Stimulated activated CD4-positive, alpha-beta T cell treated with anti-CD3 and anti-CD28 coated beads, Interleukin-12 subunit alpha, Interleukin-12 subunit beta, amount 100 ng/mL, for 24 hours (primary cell): Measurements from ENCODE around the gene CD79A.

Experiments
- DNase-seq, 2 experiments: peaks; one replicate each; pipeline ENCODE4 v3.0.0-alpha.2; 2020; ENCODE audit warnings: low read depth in 2 of 2

The CD79A gene

GRCh38 chr19:41883821-41884733 is 7.0 kb downstream of the CD79A start:
- DNase-seq = peak; percentile 81 to 88

- DNase-seq = no peak
These were observed 10.0 kb downstream of the CD79A start for GRCh38 chr19:41886761-41887710.

- DNase-seq = peak; percentile 77 to 84
These were observed 10.8 kb downstream of the CD79A start for GRCh38 chr19:41887711-41888382.

- DNase-seq = no peak
These were observed 11.8 kb downstream of the CD79A start for GRCh38 chr19:41888926-41889325.

DNA sequence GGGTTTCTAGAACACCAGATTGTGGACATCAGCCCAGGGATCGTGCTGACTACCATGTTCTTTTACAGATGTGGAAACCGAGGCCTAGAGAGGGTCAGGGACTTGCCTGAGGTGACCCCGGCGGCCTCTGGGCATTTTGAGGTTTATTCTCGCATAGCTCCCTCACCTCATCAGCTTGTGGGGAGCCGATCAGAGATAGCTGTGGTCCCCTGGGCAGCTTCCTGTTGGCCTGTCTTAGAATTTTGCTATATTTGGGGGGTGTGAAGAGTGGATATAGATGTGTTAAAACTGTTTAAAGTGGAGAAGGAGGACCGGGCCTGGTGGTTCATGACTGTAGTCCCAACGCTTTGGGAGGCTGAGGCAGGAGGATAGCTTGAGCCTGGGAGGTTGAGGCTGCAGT is 12.8 kb downstream of the CD79A start:
- DNase-seq = no peak

GRCh38 chr19:41890936-41891335 is 13.9 kb downstream of the CD79A start:
- DNase-seq = no peak

DNA sequence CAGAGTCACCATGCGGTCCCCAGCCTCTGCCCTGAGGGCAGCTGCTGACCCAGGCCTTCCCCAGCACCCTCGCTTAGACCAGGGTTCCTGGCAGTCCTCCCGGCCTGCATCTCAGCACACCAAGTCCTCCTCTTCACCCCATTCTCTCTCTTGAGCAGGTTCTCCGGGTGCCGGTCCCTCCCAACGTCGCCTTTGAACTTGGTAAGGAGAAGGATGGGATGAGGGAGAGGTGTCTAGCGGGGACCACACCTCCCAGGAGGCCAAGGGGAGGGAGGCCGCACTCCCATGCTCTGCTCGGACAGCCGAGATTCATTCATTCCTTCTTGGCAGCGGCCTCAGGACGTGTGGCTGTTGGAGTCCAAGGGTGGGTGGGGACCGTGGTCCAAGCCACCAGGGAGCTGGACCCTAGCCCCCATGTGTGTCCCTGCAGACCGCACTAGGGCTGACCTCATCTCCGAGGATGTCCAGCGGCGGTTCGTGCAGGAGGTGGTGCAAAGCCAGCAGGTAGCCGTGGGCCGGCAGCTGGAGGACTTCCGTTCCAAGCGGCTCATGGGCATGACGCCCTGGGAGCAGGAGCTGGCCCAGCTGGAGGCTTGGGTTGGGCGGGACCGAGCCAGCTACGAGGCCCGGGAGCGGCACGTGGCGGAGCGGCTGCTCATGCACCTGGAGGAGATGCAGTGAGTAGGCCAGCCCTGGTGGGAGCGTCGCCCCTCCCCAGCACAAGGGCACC is 15.3 kb downstream of the CD79A start:
- no peak for DNase-seq

GRCh38 chr19:41893899-41894298 is 16.8 kb downstream of the CD79A start:
- DNase-seq = no peak

DNA sequence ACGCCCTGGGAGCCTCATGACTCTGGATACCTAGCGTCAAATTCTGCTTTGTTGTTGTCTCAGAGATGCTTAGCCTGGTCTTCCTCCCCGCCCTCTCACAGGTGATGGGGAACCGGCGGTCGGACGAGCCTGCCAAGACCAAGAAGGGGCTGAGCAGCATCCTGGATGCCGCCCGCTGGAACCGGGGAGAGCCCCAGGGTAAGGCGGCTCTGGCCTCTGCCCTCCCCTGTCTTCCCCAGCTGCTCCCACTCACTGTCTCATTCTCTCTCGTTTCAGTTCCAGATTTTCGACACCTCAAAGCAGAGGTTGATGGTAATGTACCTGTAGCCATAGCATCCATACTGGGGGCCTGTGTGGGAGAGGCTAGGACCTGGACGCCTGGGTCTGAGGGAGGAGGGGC is 17.3 kb downstream of the CD79A start:
- DNase-seq = no peak

DNA sequence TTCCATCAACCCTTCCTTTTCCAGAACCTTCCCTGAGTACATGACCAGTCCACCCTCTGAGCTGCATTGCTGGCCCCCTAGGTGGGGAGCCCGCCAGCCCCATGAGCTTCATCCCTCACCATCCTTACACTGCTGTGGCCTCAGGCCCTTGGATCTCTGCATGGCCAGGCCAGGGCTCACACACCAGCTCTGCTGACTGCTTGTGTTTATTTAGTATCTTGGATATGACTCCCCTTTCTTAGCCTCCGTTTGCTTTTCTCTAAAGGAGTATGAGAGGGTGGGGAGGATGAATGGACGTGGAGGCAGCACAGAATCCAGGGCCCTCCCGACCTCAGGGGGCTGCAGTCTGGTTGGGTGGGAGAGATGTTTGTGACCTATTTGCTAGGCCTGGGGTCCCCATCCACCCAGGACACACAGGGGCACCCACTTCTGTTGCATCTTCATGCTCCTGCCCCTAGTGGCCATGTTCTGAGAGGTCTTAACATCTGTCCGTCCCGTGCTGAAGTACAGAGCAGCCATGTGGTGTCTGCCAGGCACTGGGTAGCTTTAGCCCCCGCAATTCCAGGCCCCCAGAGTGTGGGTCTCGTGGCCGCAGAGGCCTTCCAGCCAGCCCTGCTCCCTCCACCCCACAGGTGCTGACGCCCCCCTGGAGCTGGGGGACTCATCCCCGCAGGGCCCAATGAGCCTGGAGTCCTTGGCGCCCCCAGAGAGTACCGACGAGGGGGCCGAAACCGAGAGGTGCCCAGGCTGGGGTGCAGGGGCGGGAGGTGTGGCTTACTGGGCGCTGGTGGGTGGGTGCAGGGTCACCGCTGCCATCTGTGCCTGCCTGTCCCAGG is 18.9 kb downstream of the CD79A start:
- no peak for DNase-seq

DNA sequence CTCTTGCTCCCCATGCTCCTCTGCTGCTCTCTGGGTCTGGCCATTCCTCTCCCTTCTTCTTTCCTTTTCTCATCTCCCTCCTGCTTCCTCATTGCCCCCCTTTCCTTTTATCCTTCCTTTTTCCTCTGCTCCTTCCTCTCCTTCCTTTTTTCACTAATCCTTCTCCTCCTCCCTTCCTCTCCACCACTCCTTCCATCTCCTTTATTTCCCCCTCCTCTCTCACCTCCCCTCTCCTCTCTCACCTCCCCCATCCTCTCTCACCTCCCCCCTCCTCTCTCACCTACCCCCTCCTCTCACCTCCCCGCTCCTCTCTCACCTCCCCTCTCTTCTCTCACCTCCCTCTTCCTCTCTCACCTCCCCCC is 19.5 kb downstream of the CD79A start:
- no peak for DNase-seq

DNA sequence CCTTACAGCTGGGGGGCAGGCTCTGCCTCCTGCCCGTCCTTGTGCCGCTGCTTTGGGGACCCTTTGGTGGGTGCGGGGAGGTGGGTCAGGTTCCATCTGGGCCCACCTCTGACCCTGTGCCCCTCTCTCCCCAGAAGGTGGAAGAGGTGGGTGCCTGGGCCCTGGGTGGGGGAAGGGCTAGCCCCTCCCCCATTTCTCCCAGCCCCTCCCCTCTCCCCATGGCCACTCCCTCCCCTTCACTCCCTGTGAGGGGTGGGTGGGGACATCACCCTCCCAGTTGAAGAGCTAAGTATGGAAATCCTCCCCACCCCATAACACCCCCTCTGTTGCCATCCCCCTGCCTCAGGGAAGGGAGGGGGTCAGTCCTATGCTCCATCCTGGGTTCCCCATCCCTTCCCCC is 20.1 kb downstream of the CD79A start:
- no peak for DNase-seq

- DNase-seq = no peak
These were observed 20.7 kb downstream of the CD79A start for GRCh38 chr19:41897820-41898219.

GRCh38 chr19:41898235-41898634 is 21.2 kb downstream of the CD79A start:
- DNase-seq = no peak

GRCh38 chr19:41901707-41902360 is 24.8 kb downstream of the CD79A start:
- no peak for DNase-seq

DNA sequence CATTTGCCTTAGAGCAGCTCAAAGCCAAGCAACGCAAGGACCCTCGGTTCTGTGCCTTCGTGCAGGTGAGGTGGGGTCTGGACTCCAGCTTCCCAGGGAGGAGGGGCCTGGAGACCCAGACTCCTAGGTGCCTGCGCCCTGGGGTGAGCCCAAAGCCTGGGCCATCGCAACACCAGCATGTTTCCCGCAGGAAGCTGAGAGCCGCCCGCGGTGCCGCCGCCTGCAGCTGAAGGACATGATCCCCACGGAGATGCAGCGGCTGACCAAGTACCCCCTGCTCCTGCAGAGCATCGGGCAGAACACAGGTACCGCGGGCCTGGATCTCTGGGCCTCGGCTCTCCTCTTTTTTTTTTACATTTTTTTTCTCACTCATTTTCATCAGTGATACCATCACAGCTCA is 25.5 kb downstream of the CD79A start:
- DNase-seq = no peak

GRCh38 chr19:41903193-41903953 is 26.3 kb downstream of the CD79A start:
- DNase-seq = no peak

DNA sequence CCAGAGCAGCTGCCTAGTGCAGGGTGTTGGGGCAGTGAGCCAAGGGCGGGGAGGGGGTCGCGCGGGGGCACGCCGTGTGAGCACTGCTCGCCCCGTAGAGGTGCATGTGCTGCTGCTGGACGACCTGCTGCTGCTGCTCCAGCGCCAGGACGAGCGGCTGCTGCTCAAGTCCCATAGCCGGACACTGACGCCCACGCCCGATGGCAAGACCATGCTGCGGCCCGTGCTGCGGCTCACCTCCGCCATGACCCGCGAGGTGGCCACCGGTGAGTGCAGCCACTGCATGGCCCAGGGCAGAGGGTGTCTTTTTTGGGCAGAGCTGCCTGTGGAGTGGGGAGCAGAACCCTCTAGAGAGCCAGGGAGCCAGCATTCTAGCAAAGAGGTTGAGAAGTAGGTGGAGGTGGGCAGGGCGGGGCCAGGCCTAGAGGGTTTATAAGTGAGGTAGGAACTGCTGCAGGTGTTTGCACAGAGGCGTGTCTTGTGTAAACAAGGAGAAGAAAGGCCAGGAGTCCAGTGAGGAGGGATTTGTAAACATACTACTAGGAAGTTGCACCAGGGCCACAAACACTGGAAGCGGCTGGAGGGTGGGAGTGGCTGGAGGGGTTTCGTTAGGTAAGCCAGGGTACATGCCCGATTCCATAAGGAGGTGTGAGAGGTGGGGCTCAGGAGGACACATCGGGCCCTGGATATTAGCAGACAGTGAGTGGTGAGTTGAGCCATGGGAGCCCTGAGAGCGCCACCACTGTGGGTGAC is 27.2 kb downstream of the CD79A start:
- no peak for DNase-seq
